K562 treated with DMSO at 1 percent for 48 hours (cell line): ENCODE results near the gene ZNF599. TPM values are rescaled to one million over a fixed set of nuclear protein-coding genes. Genes with fewer than 3 reads are reported as not detected.

Source experiments
- total RNA-seq: library from RNA; unstranded; fragments of 300-600 nt; gene quantifications from 2 replicates; pipeline ENCODE4 v1.2.3, GENCODE V29; 2022; ENCODE audit warnings: low replicate concordance; ENCODE audit errors: extremely low read depth

The ZNF599 gene
- total RNA-seq: not detected in 2 replicates

GRCh38 chr19:34772697-34773554 lies at the start of gene ZNF599:
ZNF599 (minus strand) TSS chr19:34773215; CDS start chr19:34772841, 374 bp downstream.

GRCh38 chr19:34733746-34734536 lies 39.1 kb downstream of the ZNF599 start, which contains the start of gene ZNF181:
ZNF181 (plus strand) TSS chr19:34734243; CDS start chr19:34735038, 795 bp downstream.

Other genes starting within 250 kb of the ZNF599 start
- not detected in 2 replicates for gene SCGB2B2, start 96.1 kb downstream of the ZNF599 start, total RNA-seq
- not detected in 2 replicates for gene ZNF302, start 95.5 kb downstream of the ZNF599 start, total RNA-seq
- not detected in 2 replicates for gene ZNF181, start 39.0 kb downstream of the ZNF599 start, total RNA-seq
- gene ZNF30, start 153.7 kb upstream of the ZNF599 start, total RNA-seq: not detected in 2 replicates
- gene ZNF792, start 191.0 kb upstream of the ZNF599 start, total RNA-seq: not detected in 2 replicates
- not detected in 2 replicates for gene GRAMD1A, start 227.1 kb upstream of the ZNF599 start, total RNA-seq